OCI-LY7 (cell line): ENCODE results near the gene CARTPT.

Source experiments
- CTCF ChIP-seq: fragments of 200-600 bp; sonication (generic); conservative IDR thresholded peaks from 2 replicates; pipeline ENCODE4 v1.5.1; 2014; ENCODE audit warnings: mild to moderate bottlenecking, antibody characterized with exemption, low read length, moderate library complexity, mixed read lengths
- EZH2phosphoT487 ChIP-seq: fragments of 200-600 bp; sonication (generic); IDR thresholded peaks from 2 replicates; pipeline ENCODE4 v1.6.1; 2018; ENCODE audit warnings: low read depth, borderline replicate concordance, mild to moderate bottlenecking, mixed run types, antibody characterized with exemption, low read length, moderate library complexity, mixed read lengths

- no peak for TF ChIP-seq CTCF
- TF ChIP-seq EZH2phosphoT487 = no peak
Measured at GRCh38 chr5:71679714-71680113, 39.4 kb upstream of the CARTPT start.
